ENCODE measurements around the gene PLEKHG7.

- TF ChIP-seq CTCF (IDR thresholded peaks at IDR 0.05 in 8 of 11, conservative IDR thresholded peaks at IDR 0.05 in 3 of 11) = no peak
- no peak for TF ChIP-seq POLR2A (IDR thresholded peaks at IDR 0.05)
These were observed 15.7 kb downstream of the PLEKHG7 start for GRCh38 chr12:92718483-92718990.

Data from spleen (tissue), 7 donors.